ENCODE data around the gene MGAT5.
"Not testable (repeated sequence)": the region's sequence is repeated elsewhere in the genome, so short reads cannot be mapped to it uniquely, and the experiment has no call there.

Gene MGAT5

DNA sequence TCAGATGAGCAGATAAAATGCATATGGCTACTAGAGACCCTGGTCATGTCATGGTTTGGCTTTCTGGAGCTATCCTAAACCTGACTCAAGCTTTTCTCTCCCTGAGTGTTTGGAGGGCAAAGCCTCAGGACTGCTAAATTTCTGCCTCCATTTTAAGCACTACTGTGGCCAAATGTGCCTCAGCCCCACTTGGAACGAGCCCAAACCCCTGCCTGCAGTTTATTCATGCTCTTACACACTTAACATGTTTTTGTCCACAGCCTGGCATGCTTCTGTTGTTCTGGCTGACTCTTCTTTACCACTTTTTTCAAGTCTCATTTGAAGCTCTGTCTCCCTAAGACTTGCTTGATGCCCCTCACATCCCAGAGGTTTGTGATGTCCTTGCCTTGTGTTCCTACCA is 24.7 kb downstream of the MGAT5 start:
- DNase-seq (ENCODE audit: low read depth), result no peak

DNA sequence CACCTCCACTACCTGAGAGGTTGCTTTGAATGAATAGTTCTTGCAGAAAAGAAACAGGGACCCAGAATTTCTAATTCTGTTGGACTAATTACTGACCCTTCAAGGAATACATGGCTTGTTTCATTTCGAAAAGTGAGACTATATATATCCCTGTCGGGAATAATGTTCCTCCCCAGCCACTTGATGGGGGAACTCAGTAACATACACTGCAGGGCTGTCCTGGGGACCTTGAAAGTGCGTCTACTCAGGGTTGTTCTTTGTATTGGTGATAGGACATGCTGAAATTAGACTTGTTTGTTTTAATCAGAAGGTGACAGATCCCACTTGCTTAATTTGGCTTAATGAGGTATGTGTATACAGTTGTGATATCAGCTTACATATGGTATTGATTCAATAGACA is 25.5 kb downstream of the MGAT5 start:
- DNase-seq (ENCODE audit: low read depth), result no peak

DNA sequence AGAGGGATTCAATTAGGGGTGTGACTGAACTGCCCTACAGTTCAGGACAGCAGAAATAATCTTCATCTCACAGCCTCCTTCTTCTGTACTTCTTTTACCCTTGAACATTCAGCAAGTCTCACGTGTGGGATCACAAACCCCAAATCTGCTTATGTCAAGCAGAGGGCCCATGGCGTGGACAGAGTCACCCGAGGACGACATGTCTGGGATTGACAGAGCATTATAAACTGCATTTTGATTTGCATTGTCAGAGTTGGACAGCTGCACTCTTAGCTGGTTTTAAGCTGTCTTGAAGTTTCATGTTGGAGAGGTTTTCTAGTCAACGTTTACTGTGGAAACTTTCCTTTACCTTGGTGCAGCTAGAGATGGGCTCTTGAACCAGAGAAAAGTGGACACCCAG is 26.4 kb downstream of the MGAT5 start:
- no peak for DNase-seq (ENCODE audit: low read depth)

DNA sequence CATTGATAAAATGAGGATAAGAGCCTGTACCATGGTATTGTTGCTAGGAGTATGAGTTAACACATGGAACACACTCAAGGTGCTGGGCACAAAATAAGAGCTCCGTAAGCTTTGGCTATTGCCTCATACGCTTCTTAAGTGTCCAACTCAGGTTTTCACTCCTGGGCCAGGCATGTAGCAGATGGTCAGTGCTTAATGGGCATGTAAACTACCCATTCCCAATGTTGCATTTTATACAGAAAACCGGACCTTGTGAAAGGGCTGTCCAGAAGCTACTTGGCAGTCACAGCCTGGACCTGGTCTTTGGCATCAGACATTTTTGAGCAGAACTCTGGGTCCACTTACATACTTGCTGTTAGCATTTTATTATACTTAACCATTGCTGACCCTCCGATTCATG is 26.9 kb downstream of the MGAT5 start:
- no peak for DNase-seq (ENCODE audit: low read depth)

DNA sequence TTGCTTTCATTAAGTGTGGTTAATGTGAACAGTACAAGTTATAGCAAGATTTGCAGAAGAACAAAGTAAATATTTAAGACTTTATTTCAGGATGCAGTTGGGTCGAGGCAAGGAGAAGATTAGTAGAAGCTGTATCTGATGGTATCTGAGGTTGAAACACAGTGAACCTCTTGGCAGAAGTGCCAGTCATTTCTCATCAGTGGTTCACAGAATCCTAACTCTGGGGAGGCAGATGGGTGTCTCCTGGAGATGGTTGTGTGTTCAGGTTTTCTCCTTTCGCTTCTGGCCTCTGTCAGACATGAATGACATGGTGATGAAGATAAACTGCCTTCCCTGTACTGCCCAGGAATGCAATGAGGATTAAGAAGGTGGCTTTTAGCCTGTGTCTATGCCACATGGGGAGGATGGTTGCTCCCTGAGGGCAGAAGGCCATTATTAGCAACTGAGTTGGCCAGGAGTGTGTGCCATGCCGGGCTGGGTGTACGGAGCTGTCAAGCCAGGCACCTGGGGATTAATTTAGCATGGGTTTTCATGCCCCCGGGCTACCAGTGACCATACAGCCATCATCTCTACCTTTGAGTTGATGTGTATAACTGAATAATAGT is 28.0 kb downstream of the MGAT5 start:
- DNase-seq (ENCODE audit: low read depth), result no peak

DNA sequence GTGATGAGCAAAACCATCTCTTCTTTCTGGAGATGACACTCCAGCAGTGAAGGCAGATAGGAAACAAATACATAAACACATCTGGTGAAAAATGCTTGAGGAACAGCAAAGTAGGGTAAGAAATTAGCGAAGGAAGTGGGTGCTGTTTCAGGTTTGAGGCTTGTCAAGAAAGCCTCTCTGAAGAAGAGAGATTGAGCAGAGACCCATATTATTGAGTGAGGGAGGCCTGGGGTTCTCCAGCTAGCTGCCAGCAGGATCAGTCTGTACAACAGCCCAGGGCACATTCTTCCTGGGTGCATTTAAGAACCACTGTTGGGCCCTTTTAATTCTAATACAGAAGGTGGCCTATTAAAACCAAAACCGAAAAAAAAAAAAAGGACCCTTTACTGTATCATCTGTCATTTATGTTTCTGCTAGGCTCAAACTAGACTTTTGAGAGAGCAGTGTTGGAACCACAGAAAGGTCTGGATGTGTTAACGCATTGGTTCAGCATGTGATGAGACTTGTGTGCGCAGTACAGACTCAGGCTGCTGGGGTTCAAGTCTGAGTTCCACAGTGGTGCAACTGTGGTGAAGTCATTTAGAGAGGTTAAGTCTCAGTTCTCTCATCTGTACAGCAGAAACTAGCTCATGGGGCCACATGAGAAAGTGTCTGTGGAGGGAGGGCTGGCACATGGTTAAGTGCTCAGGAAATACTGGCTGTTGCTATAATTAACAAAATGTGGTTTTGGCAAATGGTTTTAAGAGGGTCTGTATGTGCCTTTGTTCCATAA is 28.9 kb downstream of the MGAT5 start:
- DNase-seq (ENCODE audit: low read depth), result peak; percentile 43

DNA sequence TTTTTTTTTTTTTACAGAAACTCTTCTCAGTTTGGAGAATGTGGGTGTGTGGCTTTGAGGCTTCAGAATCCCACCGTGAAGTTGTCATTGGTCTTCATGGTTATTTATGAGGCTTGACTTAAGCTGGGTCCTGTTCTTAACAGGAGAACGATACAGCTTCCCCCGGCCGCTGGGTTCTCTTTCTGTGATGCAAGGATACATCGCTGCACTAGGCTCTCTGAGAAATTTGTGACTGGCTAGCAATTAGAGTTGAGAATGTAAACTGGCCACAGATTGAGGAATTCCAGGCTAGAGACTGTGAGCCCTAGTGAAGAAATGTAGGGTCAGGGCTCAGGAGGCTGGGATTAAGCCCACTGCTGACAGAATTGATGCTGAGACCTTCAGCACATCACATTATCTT is 29.8 kb downstream of the MGAT5 start:
- no peak for DNase-seq (ENCODE audit: low read depth)

DNA sequence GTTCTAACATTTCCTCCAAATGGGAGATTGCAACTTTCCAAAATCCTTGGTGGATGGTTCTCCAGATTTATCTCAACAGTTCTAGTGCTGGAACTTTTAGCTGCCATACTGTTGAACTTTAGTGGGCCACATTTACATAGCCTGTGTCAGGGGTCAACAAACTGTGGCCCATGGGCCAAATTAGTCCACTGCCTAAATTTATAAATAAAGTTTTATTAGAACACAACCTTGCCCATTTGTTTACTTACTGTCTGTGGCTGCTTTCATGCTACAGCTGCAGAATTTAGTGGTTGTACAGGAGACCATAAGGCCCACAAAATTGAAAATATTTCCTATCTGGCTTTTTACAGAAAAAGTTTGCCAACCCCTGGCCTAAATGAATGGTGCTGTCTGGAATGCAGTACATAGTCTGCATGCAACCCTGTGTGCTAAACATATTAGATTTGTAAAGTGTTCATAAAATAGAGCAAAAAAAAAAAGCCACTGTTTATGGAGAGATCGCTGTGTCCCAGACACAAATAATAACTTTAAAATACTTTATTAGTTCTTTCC is 30.3 kb downstream of the MGAT5 start:
- no peak for DNase-seq (ENCODE audit: low read depth)

DNA sequence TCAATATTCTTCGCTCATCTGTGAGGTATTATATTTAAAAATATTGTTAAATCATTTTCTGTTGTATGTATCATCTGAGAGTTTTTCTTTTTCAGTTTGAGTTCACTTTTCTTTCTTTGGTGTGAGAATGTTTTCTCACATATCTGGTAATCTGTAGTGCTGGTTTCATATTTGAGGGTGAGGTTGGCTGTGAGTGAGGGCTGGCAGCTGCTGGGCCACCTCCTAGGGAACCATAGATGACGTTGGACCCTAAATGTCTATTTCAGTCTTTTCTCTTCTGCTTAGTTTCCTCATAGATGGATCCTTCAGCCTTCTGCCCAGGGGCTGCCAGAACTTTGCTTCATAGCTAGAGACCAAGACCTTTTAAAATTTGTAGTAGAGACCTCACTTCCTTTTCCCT is 33.5 kb downstream of the MGAT5 start:
- DNase-seq (ENCODE audit: low read depth), result no peak

DNA sequence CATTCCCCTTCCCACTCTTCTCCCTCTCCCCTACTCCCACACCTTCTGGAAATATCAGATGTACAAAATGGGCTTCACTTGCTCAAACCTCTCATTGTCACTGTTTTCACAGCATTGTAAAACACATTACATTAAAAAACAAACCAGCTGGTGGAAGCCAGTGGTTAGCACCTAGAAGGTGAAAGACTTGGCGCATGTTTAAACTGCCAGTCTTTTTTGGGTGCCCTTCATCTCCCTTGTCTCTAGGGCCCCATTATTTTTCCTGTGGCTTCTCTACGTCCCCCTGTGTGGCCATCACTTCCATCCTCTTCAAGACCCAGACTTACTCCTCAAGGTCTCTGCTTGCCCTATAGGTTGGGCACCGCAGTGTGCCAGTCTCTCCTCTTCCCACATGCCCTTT is 34.9 kb downstream of the MGAT5 start:
- DNase-seq (ENCODE audit: low read depth), result no peak

DNA sequence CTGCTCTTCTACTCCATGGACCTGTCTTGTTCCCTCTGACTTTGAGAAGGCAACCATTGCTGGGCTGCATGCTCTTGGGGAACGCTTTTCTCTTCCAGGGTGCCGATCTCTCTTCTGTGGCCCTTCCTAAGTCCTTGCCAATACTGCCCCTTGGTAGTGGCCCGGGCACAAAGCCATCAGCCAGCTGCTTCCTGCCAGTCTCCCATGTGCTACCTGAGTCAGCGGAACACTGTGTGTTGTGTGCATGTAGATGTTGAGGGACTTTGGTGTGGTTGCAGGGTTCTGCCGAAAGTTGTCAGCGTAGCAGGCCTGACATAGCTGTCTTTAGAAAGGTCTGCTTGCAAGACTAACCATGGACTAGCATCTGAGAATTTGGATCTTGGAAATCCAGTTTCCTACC is 35.4 kb downstream of the MGAT5 start:
- DNase-seq (ENCODE audit: low read depth), result no peak

DNA sequence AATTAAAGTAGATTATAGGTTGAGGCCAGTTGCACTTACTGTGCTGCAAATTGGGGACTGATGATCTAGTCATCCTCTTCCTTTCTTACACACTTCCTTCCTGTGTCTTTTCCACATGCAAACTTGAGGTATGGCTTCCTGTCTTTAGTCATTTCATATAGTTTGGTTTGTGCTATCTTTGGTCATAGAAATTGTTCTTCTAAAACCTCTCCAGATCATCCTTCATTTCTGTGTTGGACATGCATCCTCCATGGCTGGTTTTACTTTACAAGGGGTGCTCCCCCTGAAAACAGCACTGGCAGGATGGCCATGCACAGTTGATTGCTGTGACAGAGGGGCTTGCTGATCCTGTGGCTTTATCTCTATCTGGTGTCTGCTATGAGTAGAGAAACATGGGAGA is 36.5 kb downstream of the MGAT5 start:
- no peak for DNase-seq (ENCODE audit: low read depth)

DNA sequence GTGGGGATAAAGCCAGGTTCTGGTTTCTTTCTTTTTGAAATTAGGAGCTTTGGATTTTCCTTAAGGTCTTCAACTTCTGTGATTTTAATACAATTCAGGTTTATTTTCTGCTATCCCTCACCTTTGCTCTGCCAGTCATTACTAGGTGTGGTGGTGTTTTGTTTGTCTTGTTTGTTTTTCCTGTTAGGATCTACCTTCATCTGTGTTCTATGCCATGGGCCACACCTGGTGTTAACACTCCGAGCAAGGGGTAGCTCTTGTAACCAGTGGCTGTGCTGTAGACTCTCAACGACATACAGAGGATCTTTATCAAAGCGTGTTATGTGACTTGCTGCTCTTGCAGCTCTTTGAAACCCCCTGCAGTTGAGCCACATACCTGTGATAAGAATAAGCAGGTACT is 38.6 kb downstream of the MGAT5 start:
- no peak for DNase-seq (ENCODE audit: low read depth)

DNA sequence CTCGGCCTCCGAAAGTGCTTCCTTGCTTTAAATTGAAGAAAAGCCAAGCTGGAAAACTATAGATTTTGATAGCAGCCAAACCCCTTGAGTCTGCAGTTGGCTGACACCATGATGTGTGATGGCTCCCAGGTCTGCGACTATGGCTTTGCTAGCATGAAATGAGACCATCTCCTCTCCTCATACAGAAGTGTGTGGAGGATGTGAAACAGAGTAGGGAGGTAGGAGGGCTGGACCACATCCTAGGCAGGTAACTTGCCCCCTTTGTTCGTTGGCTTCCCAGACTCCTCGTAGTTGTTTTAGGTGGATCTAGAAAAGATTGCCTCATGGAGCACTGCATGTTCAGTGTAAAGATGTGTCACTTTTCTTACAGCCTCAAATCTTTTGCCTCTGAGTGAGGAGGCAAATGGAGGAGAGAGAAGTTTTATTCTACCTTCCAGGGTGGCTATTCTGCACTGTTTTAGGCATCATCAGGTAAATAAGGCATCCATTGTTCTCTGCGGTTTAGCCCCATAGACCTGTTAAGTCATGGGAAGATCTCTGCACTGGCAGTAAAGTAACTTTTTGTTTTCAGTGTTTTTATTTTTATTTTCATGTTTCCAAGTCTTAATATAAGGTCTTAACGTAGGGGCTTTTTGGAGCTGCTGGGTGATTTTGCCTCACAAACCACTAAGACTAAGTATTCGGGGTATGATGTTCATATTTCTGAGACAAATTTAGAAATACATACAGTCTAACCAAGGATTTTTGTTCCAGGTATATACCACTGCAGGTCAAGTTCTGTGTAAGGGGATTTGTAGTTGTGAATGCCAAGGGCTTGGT is 40.1 kb downstream of the MGAT5 start:
- DNase-seq (ENCODE audit: low read depth), result no peak

DNA sequence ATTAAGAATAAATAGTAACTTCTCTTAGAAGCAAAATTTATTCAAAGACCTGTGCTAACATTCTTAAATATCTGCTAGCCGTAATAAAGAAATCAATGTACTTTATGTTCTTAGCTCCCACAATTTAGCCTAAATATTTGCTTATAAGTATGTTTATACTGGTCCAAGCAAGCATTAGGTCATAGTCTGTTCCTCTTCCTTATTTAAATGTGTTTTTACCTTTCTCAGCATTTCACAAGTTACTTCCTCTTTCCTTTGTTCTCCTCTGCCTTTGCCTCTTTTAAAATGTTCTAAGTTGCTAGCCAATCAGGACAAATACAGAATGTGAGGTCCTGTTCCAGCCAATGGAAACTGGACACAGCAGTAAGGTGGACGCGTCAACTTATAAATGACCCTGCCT is 40.7 kb downstream of the MGAT5 start:
- not testable (repeated sequence) for DNase-seq (ENCODE audit: low read depth)

DNA sequence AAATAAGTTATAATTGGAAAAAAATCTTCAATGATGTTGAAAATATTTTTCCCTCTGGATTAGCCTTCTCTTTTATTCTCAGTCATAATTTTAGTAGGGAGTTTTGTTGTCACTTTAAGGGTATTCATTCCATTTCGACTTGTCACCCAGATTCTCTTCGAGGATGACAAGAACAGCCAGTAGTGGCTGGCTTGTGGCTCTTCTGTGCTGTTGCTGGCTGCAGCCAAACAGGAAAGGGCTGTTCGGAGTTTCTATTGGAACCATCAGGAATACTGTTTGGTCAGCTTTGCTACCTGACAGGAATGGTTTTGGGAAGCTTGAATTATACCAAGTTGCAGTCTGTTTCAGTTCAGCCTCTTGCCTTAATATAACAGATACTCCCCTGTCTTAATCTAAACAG is 41.6 kb downstream of the MGAT5 start:
- DNase-seq (ENCODE audit: low read depth), result no peak

DNA sequence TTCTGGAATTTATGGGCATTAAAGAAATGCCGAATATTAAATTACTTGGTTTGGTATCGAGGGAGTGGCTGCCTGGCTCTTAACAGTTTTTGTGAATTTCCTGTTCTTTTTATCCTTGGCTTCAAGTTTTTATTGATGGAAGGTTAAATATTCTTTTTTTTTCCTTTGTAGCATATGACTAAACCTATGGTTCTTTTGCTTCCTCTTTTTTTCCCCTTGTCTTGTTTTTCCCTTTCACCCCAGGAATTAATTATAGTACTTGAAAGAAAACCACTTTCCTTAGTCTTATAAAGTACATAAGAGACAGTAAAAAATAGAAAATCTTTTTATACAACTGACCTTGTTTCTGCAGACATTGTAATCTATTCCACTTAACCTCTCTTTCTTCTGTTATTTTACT is 42.4 kb downstream of the MGAT5 start:
- DNase-seq (ENCODE audit: low read depth), result no peak

DNA sequence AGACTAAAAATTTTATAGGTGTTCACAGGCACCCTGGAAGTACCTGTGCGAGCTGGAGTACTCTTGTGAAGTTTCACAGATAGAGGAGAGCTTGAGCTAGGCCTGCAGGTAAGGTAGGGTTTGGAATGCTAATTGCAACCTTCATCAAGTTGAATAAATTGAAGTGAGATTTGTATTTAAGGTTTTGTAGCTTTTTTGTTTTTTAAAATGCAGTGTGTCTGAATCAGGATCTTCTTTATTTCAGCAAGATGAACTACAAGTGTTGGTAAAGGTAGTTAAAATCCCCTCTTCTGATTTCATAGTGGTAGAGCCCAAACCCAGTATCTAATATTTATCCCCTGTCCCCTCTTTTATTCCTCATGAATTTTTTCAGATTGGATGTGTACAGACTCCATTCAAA is 45.5 kb downstream of the MGAT5 start:
- DNase-seq (ENCODE audit: low read depth), result no peak

DNA sequence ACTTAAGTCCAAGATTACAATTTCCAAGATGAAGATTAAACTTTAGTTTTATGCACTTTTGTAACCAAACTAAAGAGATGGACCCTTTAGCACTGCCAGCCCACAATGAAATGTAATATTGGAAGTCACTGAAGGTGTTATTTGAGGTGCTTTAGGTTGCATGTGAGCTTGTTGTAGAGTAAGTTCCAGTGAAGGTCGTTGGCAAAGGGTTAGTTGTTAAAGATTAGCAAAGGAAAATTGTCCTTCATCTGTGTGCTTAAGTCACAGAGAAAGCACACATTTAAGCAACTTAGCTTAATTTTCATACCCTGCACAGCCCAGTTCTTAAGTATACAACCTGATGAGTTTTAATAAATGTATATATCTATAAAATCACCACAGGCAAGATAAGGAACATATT is 46.7 kb downstream of the MGAT5 start:
- DNase-seq (ENCODE audit: low read depth), result no peak

DNA sequence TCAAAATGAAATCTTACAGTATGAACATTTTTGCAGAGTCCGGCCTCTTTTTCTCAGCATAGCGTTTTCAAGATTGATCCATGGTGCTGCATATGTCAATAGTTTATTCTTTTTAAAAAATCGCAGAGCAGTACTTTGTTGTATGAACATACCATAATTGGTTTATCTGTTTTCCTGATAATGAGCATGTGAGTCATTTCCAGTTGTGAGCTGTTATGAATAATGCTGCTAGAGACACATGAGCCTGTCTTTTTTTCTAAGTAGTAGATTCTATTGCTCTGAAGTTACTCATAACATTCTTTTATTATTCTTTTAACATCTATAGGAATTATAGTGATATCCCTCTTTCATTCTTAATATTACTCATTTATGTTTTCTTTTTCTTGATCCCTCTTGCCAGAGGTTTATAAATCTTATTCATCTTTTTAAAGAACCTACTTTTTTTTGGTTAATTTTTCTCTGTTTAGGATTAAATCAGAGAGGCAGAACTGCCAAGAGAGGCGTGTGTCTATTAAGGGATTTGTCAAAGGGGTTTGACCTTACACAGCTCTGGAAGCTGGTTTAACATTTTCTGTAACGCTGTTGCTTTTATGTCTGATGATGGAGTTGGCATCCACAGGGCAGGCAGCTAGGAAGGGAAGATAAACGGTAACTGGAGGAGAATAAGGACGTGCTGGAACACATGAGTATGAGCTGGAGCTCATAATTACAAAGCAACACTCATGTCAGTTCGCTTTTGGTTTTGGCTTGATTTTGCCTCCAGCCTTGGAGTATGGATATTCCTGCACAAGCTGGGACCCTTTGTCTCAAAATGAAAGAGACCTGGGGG is 47.4 kb downstream of the MGAT5 start:
- DNase-seq (ENCODE audit: low read depth), result no peak

DNA sequence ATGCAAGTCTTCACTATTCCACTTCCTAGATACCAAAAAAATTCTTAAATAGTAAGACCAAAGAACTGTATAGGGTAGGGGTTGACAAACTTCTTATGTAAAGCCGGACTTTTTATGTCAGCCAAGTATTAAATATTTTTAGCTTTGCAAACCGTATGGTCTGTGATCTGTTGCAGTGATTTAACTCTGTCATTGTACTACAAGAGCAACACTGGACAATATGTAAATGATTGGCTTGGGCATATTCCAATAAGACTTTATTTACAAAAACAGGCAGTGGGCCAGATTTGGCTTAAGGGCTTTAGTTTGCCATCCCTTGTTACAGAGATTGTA is 48.0 kb downstream of the MGAT5 start:
- DNase-seq (ENCODE audit: low read depth), result no peak

DNA sequence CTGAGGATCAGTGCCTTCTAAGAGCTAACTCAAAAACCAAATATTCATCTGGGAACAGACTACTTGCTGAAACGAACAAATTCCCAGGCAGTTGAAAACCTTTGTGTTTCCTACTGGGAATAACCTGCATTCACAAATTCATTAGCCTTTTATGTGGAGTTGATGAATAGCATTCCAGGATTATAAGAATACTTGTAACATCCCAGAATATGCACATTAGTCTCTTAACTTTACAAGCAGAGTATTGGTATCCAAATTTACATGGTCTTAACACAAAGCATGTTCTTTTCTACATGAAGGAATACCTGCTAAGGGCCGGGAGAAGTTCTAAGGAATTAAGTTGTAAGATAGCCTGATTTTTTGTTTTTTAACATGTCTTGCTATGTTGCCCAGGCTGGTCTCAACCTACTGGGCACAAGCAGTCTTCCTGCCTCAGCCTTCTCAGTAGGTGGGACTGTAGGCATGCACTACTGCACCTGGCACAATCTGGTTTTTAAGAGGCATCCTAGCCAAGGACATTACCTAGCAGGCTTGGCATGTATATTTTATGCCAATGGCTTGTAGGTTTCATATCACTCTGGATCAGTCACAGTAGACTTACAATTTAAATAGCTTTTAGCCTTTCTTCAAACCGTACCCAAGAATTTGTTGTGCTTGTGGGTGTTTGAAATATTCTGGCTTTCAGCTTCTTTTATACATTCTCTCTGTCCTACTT is 50.7 kb downstream of the MGAT5 start:
- DNase-seq (ENCODE audit: low read depth), result no peak
